AG04450 (cell line): ENCODE results near the gene ZNF738. TPM values are rescaled to one million over a fixed set of nuclear protein-coding genes. Genes with fewer than 3 reads are reported as not detected.
A peak's percentile ranks its signal among the peaks of the same experiment; 100 is the strongest.

Source experiments
- CTCF ChIA-PET: fragments of 300-600, 350-600 bp; formaldehyde crosslinking; extraction: SDS; loops from one replicate; lab custom pipeline; 2022; ENCODE audit warnings: antibody characterized with exemption, inconsistent platforms; lab: Charles Lee
- POLR2A ChIA-PET: fragments of 350-600 bp; formaldehyde crosslinking; extraction: SDS; loops from one replicate; lab custom pipeline; 2021; ENCODE audit warnings: antibody characterized with exemption, inconsistent platforms; lab: Yijun Ruan, JAX
- DNase-seq: peaks from one replicate; pipeline ENCODE4 v3.0.0-alpha.2; 2011; ENCODE audit warnings: low read depth, low spot score
- H3K27ac ChIP-seq: one replicate; pipeline ENCODE4 v1.5.1; 2012; ENCODE audit warnings: low read depth, low read length, control low read depth
- H3K27me3 ChIP-seq: one replicate; pipeline ENCODE4 v1.6.0; 2012; ENCODE audit warnings: low read length; ENCODE audit not compliant: control insufficient read depth, insufficient read depth
- H3K4me3 ChIP-seq: 2 replicates; pipeline ENCODE4 v1.5.1; 2011; ENCODE audit warnings: mild to moderate bottlenecking, low read depth, low read length, control low read depth
- H3K9me3 ChIP-seq: 2 replicates; pipeline ENCODE4 v1.5.1; 2012; ENCODE audit warnings: low read length; ENCODE audit not compliant: control insufficient read depth, insufficient read depth
- CTCF ChIP-seq: IDR thresholded peaks from 2 replicates; pipeline ENCODE4 v1.5.1; 2011; ENCODE audit warnings: low read depth, low read length, control low read depth, inconsistent platforms
- polyA plus RNA-seq: library from polyadenylated mRNA; depleted of rRNA; stranded (reverse); fragments of >200 nt; gene quantifications from 2 replicates; pipeline ENCODE4 v1.2.3, GENCODE V29; 2011

Gene ZNF738
- polyA plus RNA-seq, 1 experiment = 8.2 TPM

- no peak for TF ChIP-seq CTCF
These were observed 36.8 kb upstream of the ZNF738 start for GRCh38 chr19:21321996-21322395.

GRCh38 chr19:21322528-21322927, 36.3 kb upstream of the ZNF738 start:
- ChIA-PET CTCF (no interaction called here), POLR2A (no interaction called here)
- TF ChIP-seq CTCF = no peak
- Histone ChIP-seq H3K27me3 (no peaks in the 10 kb centered on the region), H3K27ac (no peak overlapping the region), H3K9me3 (peaks cover 27% of the 10 kb centered on the region), H3K4me3 (no peak overlapping the region)
- no peak for DNase-seq

More at GRCh38 chr19:21321996-21322395, 36.8 kb upstream of the ZNF738 start:
- Histone ChIP-seq H3K9me3 (peaks cover 27% of the 10 kb centered on the region), H3K4me3 (no peak overlapping the region), H3K27ac (no peak overlapping the region), H3K27me3 (no peaks in the 10 kb centered on the region)
- CTCF ChIA-PET = no interaction called here
- POLR2A ChIA-PET = no interaction called here
- no peak for DNase-seq

DNA sequence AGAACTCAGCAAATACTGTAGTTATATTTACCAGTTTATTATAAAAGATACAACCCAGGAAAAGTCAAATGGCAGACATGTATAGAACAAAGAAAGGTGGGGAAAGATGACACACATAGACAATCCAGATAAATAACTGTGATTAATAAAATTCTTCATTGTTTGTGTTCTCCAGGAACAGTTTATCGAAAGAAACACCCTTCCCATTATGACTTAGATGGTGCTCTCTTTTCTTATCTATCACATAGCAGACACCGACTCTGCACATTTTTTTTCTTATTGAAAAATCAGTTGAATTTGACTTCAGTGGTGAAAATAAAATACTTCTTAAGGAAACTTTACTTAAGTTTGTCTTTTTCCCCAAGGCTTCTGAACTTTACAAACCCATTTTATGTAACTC, 35.8 kb upstream of the ZNF738 start:
- Histone ChIP-seq H3K4me3 (no peak overlapping the region), H3K27ac (no peak overlapping the region), H3K9me3 (peaks cover 27% of the 10 kb centered on the region), H3K27me3 (no peaks in the 10 kb centered on the region)
- TF ChIP-seq CTCF = no peak
- ChIA-PET CTCF (no interaction called here), POLR2A (no interaction called here)
- no peak for DNase-seq

- POLR2A ChIA-PET = no interaction called here
- no peak for DNase-seq
- TF ChIP-seq CTCF = no peak
- no peak overlapping the region for H3K4me3 ChIP-seq
- H3K9me3 ChIP-seq = peaks cover 29% of the 10 kb centered on the region
- CTCF ChIA-PET = no interaction called here
- H3K27ac ChIP-seq = no peak overlapping the region
- H3K27me3 ChIP-seq = no peaks in the 10 kb centered on the region
These were observed 32.6 kb upstream of the ZNF738 start for GRCh38 chr19:21326169-21326568.

DNA sequence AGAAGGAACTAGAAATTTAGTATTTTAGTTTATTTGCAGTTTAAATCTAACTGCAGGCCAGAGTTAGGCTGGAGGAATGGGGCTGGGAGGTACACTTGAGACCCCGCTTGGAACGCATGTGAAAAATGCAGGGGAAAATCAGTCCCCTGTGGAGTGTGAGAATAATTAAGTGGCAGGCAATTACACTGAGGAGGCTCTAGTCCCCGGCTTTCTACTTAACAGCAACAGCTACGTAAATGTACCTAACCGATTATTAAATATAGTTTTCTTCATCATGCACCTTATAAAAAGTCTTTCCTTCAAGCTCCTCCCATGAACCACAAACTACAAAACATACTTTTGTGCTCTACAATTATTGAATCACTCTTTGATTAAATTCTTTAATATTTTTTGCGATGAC, 30.4 kb upstream of the ZNF738 start:
- no peak for DNase-seq
- POLR2A ChIA-PET = interaction anchor here (0.6 to 3.3 kb wide), 4 partner anchors 31 to 405 kb away, joined by 3 to 25 read pairs (median 6); partner anchors contain the start of genes ZNF493, ZNF738 and ZNF85
- Histone ChIP-seq H3K9me3 (peaks cover 20% of the 10 kb centered on the region), H3K4me3 (peak overlapping the region; percentile 94), H3K27ac (no peak overlapping the region), H3K27me3 (no peaks in the 10 kb centered on the region)
- TF ChIP-seq CTCF = no peak
- CTCF ChIA-PET = no interaction called here
